HCT116 (cell line): ENCODE data around the gene ARMH1. TPM values are rescaled to one million over a fixed set of nuclear protein-coding genes. Genes with fewer than 3 reads are reported as not detected.

ENCODE experiments used
- ATAC-seq: fragments of 200-7000 bp; cut with Tn5 transposase; 2 replicates; pipeline ENCODE4 v1.9.1; 2020; ENCODE audit warnings: mild to moderate bottlenecking, moderate library complexity
- BruUV-seq: library from RNA; stranded (reverse); fragments of 400-500 nt; replicated peaks from 2 replicates; lab custom pipeline; 2021; lab: Mats Ljungman, UMichigan
- CTCF ChIA-PET: fragments of 300-600 bp; sonication (Branson Sonifier 250); formaldehyde crosslinking; loops from one replicate; lab custom pipeline; 2021; ENCODE audit warnings: antibody characterized with exemption; lab: Charles Lee
- POLR2A ChIA-PET: fragments of 300-600, 350-600 bp; sonication (Branson Sonifier 250); formaldehyde crosslinking; loops from one replicate; lab custom pipeline; 2021; ENCODE audit warnings: antibody characterized with exemption; lab: Charles Lee
- RAD21 ChIA-PET, 2 experiments: fragments of 300-600 bp; sonication (Branson Sonifier 250); formaldehyde crosslinking; loops; one replicate each; lab custom pipeline; 2023; ENCODE audit warnings: low total read pairs in 2 of 2; ENCODE audit not compliant: uncharacterized antibody in 2 of 2, unreplicated experiment in 2 of 2, low non-redundant PET in 1 of 2; lab: Charles Lee
- DNase-seq: peaks from one replicate; pipeline ENCODE4 v3.0.0-alpha.2; 2010; ENCODE audit warnings: low read depth, low spot score
- H2AFZ ChIP-seq: fragments of 200-600 bp; shearing (Covaris generic), sonication (generic); 2 replicates; pipeline ENCODE4 v1.6.1; 2017; ENCODE audit warnings: low read depth, mixed run types, mixed read lengths, antibody characterized with exemption, low read length; ENCODE audit not compliant: poor library complexity, severe bottlenecking
- H3K27ac ChIP-seq: 2 replicates; pipeline ENCODE4 v1.5.1; 2012; ENCODE audit warnings: low read depth, low read length
- H3K27me3 ChIP-seq: fragments of 200-600 bp; sonication (generic); 2 replicates; pipeline ENCODE4 v1.6.1; 2016; ENCODE audit warnings: mixed run types, low read length, mixed read lengths; ENCODE audit not compliant: insufficient read depth
- H3K36me3 ChIP-seq, 2 experiments: fragments of 200-500 bp in 1 of 2; fragments of 200-600 bp in 1 of 2; sonication (Bioruptor generic) in 1 of 2; sonication (generic) in 1 of 2; 2 replicates each; pipeline versions ENCODE4 v1.5.1 to v1.6.1; 2014 to 2016; ENCODE audit warnings: low read length in 2 of 2, inconsistent platforms in 1 of 2, mixed read lengths in 1 of 2, mixed run types in 1 of 2; ENCODE audit not compliant: insufficient read depth in 2 of 2, control insufficient read depth in 1 of 2
- H3K4me1 ChIP-seq, 2 experiments: fragments of 200-600 bp in 1 of 2; sonication (generic) in 1 of 2; 2 replicates each; pipeline versions ENCODE4 v1.5.1 to v1.6.1; 2012 to 2017; ENCODE audit warnings: low read length in 2 of 2, inconsistent platforms in 1 of 2, mild to moderate bottlenecking in 1 of 2, mixed read lengths in 1 of 2, mixed run types in 1 of 2, moderate library complexity in 1 of 2; ENCODE audit not compliant: insufficient read depth in 2 of 2, control insufficient read depth in 1 of 2
- H3K4me2 ChIP-seq: fragments of 200-600 bp; sonication (generic); 2 replicates; pipeline ENCODE4 v1.6.1; 2017; ENCODE audit warnings: mixed run types, low read length, mixed read lengths
- H3K4me3 ChIP-seq, 2 experiments: fragments of 200-600 bp in 1 of 2; sonication (generic) in 1 of 2; replicated peaks in 1 of 2; 2 replicates each; pipeline ENCODE4 v1.5.1; 2011 to 2016; ENCODE audit warnings: low read length in 2 of 2, control low read depth in 1 of 2, low read depth in 1 of 2, mild to moderate bottlenecking in 1 of 2, mixed read lengths in 1 of 2, mixed run types in 1 of 2
- H3K79me2 ChIP-seq: fragments of 200-600 bp; sonication (generic); 2 replicates; pipeline ENCODE4 v1.6.1; 2017; ENCODE audit warnings: mild to moderate bottlenecking, mixed run types, low read length, moderate library complexity, mixed read lengths; ENCODE audit not compliant: insufficient read depth
- H3K9ac ChIP-seq: fragments of 200-600 bp; sonication (generic); 2 replicates; pipeline ENCODE4 v1.6.1; 2016; ENCODE audit warnings: low read length, mixed read lengths
- H3K9me2 ChIP-seq: fragments of 200-600 bp; sonication (generic), shearing (Covaris generic); 2 replicates; pipeline ENCODE4 v1.6.1; 2017; ENCODE audit warnings: mixed run types, mild to moderate bottlenecking, moderate library complexity; ENCODE audit not compliant: insufficient read depth
- H3K9me3 ChIP-seq, 2 experiments: fragments of 200-500 bp in 1 of 2; fragments of 200-600 bp in 1 of 2; sonication (Bioruptor generic) in 1 of 2; sonication (generic) in 1 of 2; 2 replicates each; pipeline ENCODE4 v1.6.1; 2014 to 2017; ENCODE audit warnings: low read length in 2 of 2, mixed read lengths in 2 of 2, inconsistent platforms in 1 of 2, low read depth in 1 of 2, mild to moderate bottlenecking in 1 of 2, mixed run types in 1 of 2, moderate library complexity in 1 of 2; ENCODE audit not compliant: control insufficient read depth in 1 of 2, insufficient read depth in 1 of 2
- H4K20me1 ChIP-seq: fragments of 200-600 bp; sonication (generic), shearing (Covaris generic); 2 replicates; pipeline ENCODE4 v1.6.1; 2017; ENCODE audit warnings: mixed run types, mild to moderate bottlenecking, moderate library complexity; ENCODE audit not compliant: insufficient read depth
- CBX3 ChIP-seq: IDR thresholded peaks from 2 replicates; pipeline ENCODE4 v1.6.1; 2012; ENCODE audit warnings: low read depth
- EGR1 ChIP-seq: IDR thresholded peaks from 2 replicates; pipeline ENCODE4 v1.6.1; 2012; ENCODE audit warnings: low read depth
- EZH2 ChIP-seq: fragments of 200-600 bp; sonication (generic); IDR thresholded peaks from 2 replicates; pipeline ENCODE4 v1.6.1; 2017; ENCODE audit warnings: antibody characterized with exemption, mixed run types
- EZH2phosphoT487 ChIP-seq: fragments of 200-600 bp; IDR thresholded peaks from 2 replicates; pipeline ENCODE4 v1.6.1; 2018; ENCODE audit warnings: antibody characterized with exemption, borderline replicate concordance
- FOSL1 ChIP-seq: IDR thresholded peaks from 2 replicates; pipeline ENCODE4 v1.6.1; 2012; ENCODE audit warnings: low read depth
- POLR2A ChIP-seq: IDR thresholded peaks from 2 replicates; pipeline ENCODE4 v1.7.0; 2011; ENCODE audit warnings: borderline replicate concordance; ENCODE audit not compliant: insufficient read depth, insufficient read length; ENCODE audit errors: extremely low read depth
- SIN3A ChIP-seq: IDR thresholded peaks from 2 replicates; pipeline ENCODE4 v1.6.1; 2012; ENCODE audit warnings: low read depth
- SP1 ChIP-seq: IDR thresholded peaks from 2 replicates; pipeline ENCODE4 v1.6.1; 2012; ENCODE audit warnings: low read depth
- SRF ChIP-seq: IDR thresholded peaks from 2 replicates; pipeline ENCODE4 v1.6.1; 2012; ENCODE audit warnings: low read depth
- ZFX ChIP-seq: fragments of 450-650 bp; IDR thresholded peaks from 2 replicates; pipeline ENCODE4 v1.6.1; 2017
- ZNF274 ChIP-seq: fragments of 200-500 bp; sonication (Bioruptor generic); IDR thresholded peaks from 2 replicates; pipeline ENCODE4 v1.6.1; 2014; ENCODE audit warnings: mild to moderate bottlenecking, low read depth, low read length, inconsistent platforms
- intact Hi-C: fragments of 100-400 bp; cut with micrococcal nuclease; formaldehyde crosslinking; loops from 2 replicates; pipeline ENCODE4 v1.10.0; 2022
- total RNA-seq: library from RNA; stranded (reverse); gene quantifications from one replicate; pipeline ENCODE4 v1.2.1, GENCODE V29; 2021; ENCODE audit not compliant: unreplicated experiment
- TF ChIP-seq, protein P1 (sequence below): IDR thresholded peaks from 2 replicates; pipeline ENCODE4 v1.6.1; 2011; ENCODE audit warnings: mild to moderate bottlenecking, low read length, moderate library complexity; ENCODE audit not compliant: insufficient replicate concordance; ENCODE audit errors: extremely low read depth
- TF ChIP-seq, protein P2 (sequence below): IDR thresholded peaks from 2 replicates; pipeline ENCODE4 v1.6.1; 2012; ENCODE audit warnings: low read depth
- TF ChIP-seq, protein P3 (sequence below): IDR thresholded peaks from 2 replicates; pipeline ENCODE4 v1.6.1; 2012

Gene ARMH1
- total RNA-seq, 1 experiment from 2014 or later, result 3.2 TPM

DNA sequence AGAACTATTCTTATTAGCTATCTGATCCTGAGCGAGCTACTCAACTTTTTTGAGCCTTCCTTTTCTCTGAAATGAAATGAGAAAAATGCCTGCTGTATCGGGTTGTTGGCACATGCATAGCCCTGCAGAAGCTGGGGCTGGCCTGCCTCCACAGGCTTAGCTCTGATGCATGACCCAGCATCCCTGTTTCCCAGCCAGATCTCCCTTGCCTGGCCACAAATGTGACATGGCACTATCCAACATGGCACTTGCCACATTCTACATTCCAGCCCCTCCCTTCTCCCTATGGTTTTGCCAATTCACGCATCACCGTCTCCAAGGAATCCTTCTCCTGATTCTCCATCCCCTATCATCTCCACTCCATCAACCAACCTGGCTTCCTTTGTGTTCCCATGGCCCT, 42.6 kb downstream of the ARMH1 start:
- RAD21 ChIA-PET, result interaction anchor here in 1 of 2 experiments (0.7 kb wide), 1 partner anchor 506 kb away, joined by 3 read pairs; no protein-coding TSS in a partner anchor
- H3K27me3 ChIP-seq, result no peaks in the 10 kb centered on the region
- no peak for ATAC-seq
- H3K9me2 ChIP-seq, result no peaks in the 10 kb centered on the region
- no peaks in the 10 kb centered on the region for H3K9me3 ChIP-seq
- CTCF ChIA-PET, result interaction anchor here (0.7 to 0.9 kb wide), 2 partner anchors 8 to 327 kb away, joined by 3 read pairs; no protein-coding TSS in a partner anchor
- no peak for DNase-seq
- H3K4me3 ChIP-seq, result no peak overlapping the region
- H3K9ac ChIP-seq, result no peak overlapping the region
- no peak for TF ChIP-seq SP1
- TF ChIP-seq ZFX, result no peak
- no peak for TF ChIP-seq CBX3
- TF ChIP-seq, protein P1, sequence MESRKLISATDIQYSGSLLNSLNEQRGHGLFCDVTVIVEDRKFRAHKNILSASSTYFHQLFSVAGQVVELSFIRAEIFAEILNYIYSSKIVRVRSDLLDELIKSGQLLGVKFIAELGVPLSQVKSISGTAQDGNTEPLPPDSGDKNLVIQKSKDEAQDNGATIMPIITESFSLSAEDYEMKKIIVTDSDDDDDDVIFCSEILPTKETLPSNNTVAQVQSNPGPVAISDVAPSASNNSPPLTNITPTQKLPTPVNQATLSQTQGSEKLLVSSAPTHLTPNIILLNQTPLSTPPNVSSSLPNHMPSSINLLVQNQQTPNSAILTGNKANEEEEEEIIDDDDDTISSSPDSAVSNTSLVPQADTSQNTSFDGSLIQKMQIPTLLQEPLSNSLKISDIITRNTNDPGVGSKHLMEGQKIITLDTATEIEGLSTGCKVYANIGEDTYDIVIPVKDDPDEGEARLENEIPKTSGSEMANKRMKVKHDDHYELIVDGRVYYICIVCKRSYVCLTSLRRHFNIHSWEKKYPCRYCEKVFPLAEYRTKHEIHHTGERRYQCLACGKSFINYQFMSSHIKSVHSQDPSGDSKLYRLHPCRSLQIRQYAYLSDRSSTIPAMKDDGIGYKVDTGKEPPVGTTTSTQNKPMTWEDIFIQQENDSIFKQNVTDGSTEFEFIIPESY, result no peak
- no peak for TF ChIP-seq SIN3A
- no peak for TF ChIP-seq ZNF274
- no peak for TF ChIP-seq EZH2phosphoT487
- TF ChIP-seq, protein P2, sequence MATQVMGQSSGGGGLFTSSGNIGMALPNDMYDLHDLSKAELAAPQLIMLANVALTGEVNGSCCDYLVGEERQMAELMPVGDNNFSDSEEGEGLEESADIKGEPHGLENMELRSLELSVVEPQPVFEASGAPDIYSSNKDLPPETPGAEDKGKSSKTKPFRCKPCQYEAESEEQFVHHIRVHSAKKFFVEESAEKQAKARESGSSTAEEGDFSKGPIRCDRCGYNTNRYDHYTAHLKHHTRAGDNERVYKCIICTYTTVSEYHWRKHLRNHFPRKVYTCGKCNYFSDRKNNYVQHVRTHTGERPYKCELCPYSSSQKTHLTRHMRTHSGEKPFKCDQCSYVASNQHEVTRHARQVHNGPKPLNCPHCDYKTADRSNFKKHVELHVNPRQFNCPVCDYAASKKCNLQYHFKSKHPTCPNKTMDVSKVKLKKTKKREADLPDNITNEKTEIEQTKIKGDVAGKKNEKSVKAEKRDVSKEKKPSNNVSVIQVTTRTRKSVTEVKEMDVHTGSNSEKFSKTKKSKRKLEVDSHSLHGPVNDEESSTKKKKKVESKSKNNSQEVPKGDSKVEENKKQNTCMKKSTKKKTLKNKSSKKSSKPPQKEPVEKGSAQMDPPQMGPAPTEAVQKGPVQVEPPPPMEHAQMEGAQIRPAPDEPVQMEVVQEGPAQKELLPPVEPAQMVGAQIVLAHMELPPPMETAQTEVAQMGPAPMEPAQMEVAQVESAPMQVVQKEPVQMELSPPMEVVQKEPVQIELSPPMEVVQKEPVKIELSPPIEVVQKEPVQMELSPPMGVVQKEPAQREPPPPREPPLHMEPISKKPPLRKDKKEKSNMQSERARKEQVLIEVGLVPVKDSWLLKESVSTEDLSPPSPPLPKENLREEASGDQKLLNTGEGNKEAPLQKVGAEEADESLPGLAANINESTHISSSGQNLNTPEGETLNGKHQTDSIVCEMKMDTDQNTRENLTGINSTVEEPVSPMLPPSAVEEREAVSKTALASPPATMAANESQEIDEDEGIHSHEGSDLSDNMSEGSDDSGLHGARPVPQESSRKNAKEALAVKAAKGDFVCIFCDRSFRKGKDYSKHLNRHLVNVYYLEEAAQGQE, result no peak
- TF ChIP-seq FOSL1, result no peak
- no peak for TF ChIP-seq EZH2
- TF ChIP-seq, protein P3, sequence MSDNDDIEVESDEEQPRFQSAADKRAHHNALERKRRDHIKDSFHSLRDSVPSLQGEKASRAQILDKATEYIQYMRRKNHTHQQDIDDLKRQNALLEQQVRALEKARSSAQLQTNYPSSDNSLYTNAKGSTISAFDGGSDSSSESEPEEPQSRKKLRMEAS, result no peak
- no peak for TF ChIP-seq POLR2A
- no peak for TF ChIP-seq EGR1
- no peak for TF ChIP-seq SRF
- H3K27ac ChIP-seq, result no peak overlapping the region
- H3K4me2 ChIP-seq, result no peak overlapping the region
- H3K36me3 ChIP-seq, result no peaks in the 10 kb centered on the region
- intact Hi-C loops, result no loop called here
- BruUV-seq, result no TSS peak
- POLR2A ChIA-PET, result interaction anchor here (0.9 to 2.8 kb wide), 4 partner anchors 10 to 102 kb away, joined by 3 to 21 read pairs (median 3); partner anchors contain the start of gene RNU5D-1
- no peaks in the 10 kb centered on the region for H3K79me2 ChIP-seq
- H3K4me1 ChIP-seq, result peaks cover 19 to 41% of the 10 kb centered on the region in 2 experiments
- no peak overlapping the region for H2AFZ ChIP-seq
- H4K20me1 ChIP-seq, result no peaks in the 10 kb centered on the region
